Activated CD4-positive, alpha-beta T cell treated with anti-CD3 and anti-CD28 coated beads for 1 hour (primary cell): ENCODE results near the gene C1orf56.
A peak's percentile ranks its signal among the peaks of the same experiment; 100 is the strongest.

Experiments used
- DNase-seq: peaks from one replicate; pipeline ENCODE4 v3.0.0-alpha.2; 2020

Gene C1orf56, protein sequence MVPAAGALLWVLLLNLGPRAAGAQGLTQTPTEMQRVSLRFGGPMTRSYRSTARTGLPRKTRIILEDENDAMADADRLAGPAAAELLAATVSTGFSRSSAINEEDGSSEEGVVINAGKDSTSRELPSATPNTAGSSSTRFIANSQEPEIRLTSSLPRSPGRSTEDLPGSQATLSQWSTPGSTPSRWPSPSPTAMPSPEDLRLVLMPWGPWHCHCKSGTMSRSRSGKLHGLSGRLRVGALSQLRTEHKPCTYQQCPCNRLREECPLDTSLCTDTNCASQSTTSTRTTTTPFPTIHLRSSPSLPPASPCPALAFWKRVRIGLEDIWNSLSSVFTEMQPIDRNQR

DNA sequence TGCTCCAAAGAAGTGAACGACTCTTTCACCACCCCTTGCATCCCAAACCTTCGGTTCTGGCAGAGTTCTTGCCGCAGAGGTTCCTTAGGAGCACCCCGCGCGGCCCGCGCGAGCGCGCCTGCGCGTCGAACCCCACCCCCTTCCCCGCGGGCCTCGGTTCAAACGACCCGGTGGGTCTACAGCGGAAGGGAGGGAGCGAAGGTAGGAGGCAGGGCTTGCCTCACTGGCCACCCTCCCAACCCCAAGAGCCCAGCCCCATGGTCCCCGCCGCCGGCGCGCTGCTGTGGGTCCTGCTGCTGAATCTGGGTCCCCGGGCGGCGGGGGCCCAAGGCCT lies at the start of gene C1orf56:
Gene C1orf56 (plus strand): TSS at position 161 of the 334 bp plus-strand sequence. CDS start 97 bp downstream, at position 258.
- no peak for DNase-seq

DNA sequence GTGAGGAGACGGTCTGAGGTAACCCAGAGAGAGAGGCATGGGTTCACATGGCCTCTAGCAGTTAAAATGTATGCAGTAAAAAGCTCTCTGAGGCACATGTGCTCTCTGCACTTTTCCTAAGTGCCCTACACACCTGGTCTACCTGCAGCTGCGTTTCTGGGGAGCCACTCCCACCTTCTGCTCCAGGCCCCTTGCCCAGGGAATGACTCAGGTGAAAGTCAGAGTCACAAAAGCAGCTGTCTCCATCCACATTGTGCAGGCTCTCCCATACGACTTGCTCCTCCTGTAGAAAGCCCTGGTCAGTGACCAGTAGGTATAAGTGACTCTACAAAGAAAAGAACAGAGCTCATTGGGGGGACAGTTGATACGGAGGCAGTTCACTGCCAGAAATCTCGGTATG lies 49.6 kb upstream of the C1orf56 start:
- no peak for DNase-seq

DNA sequence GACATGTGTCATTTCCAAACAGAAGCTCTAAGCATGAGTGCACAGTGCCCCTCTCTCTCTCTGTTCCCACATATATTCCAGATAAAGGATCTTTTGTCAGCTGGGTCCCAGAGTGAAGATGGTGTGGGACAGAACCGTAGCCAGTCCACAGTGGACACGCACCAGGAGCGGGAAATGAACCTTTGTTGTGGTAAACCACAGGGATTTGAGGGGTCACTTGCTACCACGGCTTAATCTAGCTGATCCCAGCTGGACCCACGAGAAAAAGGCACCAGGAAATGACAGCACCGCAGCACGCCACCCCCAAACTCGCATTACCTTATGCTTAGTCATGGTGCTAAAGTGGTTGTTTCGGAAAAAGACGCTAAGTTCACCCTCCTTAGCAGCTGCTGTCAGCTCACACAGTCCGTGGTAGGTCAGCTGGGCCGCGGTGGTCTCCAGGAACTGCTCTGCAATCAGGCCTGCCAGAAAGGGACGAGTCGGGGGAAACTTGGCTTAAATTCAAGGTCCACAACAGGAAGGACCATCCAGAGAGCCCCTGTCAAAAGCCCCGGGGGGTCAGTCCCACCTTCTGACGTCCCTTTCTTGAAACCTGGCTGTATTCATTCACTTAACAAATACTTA lies 48.4 kb upstream of the C1orf56 start:
- no peak for DNase-seq

DNA sequence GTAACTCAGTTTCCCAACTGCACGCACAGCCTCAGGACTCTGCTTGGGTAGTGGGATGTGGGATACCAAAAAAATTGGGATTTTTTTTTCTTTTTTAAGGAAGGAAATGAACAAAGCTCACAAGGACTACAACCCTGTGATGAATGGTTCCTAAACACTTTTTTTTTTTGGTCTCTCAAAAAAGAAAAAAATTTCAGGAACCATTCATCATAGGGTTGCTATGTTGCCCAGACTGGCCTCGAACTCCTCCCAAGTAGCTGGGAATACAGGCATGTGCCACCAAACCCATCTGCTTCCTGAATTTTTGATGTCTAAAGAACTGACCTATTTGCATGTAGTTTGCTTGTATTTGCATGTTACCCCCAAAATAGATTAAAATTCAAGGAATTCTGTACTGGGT lies 47.6 kb upstream of the C1orf56 start:
- no peak for DNase-seq

DNA sequence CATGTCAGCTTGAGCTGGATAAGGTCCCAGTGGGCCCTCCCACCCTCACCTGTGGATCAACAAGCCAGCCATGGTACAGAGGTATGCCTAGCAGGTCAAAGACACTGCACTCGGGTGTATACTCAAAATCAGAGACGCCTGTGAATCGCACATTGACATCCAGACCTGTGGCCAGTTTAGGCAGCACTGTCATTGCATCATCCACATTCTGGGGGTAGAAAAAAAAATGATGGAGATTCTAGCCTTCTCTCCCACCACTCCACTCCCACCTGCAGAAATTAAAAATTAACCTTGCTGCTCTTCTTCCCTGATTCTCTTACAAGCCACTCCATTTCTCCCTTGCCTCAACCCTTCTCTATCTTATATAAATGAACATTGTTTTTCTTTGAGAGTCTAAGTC lies 47.1 kb upstream of the C1orf56 start:
- DNase-seq, result no peak

DNA sequence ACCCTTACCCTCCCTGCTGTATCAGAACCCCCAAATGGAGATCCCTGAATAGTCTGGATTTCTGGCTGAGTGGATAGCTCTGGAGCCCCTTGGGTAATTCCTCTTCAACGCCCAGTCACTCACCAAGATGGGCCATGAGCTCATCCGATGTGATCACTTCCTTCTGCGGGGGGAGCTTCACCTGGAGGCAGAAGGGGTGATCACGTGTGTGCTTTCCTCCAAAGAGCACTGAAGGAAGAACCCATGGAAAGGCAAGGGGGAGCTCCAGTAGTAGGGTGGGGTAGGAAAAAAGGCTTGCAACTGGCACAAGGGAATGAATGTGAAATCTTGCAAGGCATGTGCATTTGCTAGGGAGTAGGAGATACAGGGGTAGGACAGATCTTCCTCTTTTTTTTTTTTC lies 45.9 kb upstream of the C1orf56 start:
- DNase-seq, result no peak

DNA sequence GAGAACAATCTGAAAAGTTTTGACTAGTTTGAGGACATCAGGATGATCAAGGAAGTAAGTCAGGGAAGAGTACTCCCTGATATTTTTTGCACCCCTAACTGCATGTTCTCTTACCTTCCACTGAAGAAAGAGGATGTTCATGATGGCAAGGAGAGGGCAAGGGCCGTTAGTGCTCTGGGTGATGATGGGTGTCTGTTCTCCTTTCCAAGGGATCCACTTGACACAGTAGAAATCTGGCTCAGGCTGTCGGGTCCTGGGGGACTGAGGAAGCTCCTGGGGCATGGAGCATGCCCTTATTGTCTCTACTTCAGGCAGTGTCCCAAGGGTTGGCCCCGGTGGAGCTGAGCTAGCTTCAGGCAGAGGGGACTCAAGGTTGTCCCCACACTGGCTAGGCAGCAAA lies 45.5 kb upstream of the C1orf56 start:
- no peak for DNase-seq

DNA sequence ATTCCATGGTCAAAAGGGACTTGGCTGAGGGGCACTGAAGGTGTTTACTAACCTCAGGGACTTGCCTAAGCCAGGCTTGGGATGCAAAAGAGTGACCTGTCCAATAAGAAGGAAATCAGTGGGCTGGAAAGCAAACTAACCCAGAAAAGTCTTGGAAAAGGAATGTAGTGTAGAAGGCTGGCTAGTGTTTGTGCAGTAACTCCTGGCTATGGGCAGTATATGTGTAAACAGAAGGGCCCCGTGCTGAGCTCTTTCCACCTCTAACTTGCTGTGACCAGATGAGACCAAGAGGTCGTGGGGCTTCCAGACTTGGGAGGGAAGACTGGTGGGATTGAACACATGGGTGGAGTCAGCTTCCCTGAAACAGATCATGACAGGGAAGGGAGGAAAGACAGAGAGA lies 44.9 kb upstream of the C1orf56 start:
- no peak for DNase-seq

DNA sequence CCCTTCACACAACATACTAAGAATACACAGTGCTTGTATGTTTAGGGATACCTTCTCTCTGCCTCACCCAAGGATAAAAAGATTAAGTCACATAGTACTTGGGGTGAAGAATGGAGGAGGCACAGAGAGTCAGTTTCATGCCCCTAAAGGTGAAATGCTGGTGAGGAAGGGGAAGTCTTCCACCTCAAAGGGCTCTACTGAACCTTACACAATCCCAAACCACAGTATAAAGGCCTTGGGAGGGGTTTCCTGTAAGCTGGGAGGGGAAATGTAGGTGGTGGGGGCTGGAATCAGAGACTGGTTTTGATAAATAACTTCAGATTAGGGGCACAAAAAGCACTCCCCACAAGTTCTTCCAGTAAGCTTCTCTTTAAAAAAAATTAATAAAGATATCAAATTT lies 44.4 kb upstream of the C1orf56 start:
- DNase-seq, result no peak

DNA sequence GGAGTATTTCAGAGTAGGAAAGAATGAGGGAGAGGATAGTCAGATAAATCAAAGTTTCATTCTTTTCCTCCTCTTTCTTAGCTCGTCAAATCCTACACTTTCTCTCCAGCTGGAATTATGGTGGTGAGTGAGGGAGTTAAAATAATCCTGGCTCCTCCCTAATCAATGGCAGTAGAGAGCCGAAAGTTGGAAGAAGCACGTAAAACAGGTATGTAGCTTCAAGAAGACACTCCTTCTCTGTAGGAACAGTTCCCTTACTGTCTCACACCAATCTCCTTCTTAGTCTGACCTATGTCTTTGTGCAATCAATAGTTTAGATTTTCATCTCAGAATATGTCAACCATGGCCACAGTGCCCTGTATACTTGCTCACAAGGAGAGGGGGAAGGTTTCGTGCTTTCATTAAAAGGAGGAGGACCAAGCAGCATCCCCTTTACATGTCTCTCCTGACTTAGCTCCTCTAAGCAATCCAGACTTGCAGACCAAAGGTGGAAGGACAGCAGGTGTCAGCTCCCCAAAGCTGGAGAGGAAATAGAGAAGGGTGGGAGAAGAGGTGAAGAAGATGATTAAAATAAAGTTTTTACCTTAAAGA lies 41.7 kb upstream of the C1orf56 start:
- DNase-seq, result no peak

DNA sequence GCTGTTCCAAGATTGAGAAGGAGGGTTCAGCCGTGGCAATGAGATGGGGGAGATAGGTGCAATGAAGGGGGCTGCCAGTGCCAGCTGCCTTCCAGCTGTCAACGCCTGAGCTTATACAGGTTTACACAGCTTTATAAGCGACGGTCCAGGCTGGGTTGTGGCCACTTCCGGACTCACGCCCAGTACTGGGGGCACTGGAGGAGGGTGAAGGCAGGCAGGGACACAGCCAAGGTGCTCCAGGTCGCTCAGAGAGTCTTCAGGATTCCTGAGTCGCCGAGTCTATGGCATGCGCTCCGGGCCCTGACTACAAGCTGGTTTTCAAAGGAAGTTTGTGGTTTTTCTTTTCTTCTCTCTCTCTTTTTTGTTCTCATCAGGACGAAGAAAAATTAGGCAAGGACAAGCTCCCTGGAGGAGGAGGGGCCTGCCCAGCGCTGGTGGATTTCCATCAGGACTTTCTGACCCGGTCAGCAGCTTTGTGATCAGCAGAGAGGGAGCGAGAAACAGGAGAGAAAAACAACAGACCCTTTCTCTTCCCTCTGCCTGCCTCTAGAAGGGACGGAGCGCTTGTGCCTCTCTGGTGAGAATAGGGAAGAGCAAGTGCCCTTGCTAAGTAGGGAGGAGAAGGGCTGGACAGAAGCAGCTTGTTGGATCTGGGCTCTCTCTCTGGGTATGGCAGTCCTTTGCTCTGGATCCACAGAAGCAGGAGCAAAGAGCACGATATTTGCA lies 41.1 kb upstream of the C1orf56 start, which contains the start of gene MINDY1:
Gene MINDY1 (minus strand): TSS at position 576 of the 726 bp plus-strand sequence. CDS start 4,285 bp downstream, outside the sequence.
- no peak for DNase-seq

DNA sequence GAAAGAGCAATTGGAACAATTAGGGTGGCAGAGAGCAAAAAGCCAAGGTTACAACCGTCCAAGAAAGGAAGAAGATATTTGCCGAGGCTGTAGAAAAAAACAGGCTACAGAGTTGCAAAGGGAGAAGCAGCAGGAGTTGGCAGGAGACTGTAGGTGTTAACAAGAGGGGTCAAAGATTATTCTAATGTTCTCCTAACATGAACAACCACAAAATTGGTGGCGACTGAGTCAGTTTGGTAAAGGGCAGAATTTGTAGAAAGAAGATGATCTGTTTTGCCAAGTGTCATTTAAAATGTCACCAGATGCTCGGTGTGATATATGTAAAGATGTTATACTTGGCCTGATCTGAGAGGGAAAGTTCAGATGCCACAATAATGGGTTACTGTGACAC lies 39.7 kb upstream of the C1orf56 start:
- DNase-seq, result no peak

DNA sequence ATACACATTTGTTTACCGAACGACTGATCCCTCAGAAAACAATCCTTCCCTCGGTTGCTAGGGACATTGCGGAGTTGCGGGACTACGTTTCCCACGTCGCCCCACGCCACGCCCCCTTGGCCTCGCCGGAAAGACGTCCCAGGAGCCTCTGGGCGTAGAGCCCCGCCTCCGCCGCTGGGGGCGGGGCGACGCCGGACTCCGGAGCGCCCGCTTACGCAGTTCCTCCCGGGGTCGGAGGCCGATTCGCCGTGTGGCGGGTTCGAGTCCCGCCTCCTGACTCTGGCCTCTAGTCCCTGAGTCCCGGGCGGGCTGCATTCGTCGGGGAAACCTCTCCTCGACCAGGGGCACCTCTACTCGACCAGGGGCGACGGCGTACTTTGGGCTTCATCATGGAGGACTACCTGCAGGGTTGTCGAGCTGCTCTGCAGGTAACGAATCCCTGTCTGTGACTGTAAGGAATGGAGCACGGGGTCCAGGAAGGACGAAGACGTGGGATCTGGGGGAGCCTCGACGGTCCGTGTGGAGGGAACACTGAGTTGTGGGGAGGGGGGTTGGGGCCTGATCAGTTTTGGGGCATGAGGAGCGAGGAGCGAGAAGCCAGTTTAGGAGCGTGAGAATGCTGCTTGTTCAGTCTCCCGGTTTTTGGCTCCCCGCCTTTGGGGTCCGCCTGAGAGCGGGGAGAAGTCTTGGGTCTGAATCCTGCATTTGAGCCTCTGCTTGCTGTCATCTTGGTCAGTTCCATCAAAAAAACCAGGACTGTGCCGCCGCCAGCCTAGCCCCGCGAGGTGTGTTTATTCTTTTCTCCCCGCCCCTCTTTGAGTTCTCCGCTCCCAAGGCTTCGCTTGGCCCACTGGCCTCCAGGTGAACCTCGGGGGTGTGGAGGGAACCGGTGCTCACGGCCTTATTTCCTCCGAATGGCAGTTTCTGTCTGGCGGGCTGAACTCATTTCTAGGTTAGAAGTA lies 39.0 kb upstream of the C1orf56 start, which contains the start of gene PRUNE1:
Gene PRUNE1 (plus strand): TSS at position 206 of the 962 bp plus-strand sequence. CDS start 184 bp downstream, at position 390.
- DNase-seq, result peak; percentile 90

DNA sequence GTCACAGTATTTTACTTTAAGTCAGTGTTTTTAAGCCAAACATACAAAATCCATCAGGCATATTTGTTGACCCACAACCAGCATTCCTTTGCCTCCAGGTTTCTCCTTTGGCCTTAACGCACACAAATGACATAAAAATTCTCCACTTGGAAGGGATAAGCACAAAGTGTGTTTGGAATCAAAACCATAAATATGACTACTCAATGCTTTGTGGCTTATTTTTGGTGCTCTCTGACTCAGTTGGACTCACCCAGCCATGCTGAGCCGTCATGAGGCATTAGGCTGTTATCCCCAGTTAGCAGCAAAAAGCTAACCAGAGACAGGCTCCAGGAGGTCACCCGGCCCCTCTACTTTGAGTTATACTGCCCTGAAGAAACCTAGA lies 38.4 kb upstream of the C1orf56 start:
- DNase-seq, result no peak

DNA sequence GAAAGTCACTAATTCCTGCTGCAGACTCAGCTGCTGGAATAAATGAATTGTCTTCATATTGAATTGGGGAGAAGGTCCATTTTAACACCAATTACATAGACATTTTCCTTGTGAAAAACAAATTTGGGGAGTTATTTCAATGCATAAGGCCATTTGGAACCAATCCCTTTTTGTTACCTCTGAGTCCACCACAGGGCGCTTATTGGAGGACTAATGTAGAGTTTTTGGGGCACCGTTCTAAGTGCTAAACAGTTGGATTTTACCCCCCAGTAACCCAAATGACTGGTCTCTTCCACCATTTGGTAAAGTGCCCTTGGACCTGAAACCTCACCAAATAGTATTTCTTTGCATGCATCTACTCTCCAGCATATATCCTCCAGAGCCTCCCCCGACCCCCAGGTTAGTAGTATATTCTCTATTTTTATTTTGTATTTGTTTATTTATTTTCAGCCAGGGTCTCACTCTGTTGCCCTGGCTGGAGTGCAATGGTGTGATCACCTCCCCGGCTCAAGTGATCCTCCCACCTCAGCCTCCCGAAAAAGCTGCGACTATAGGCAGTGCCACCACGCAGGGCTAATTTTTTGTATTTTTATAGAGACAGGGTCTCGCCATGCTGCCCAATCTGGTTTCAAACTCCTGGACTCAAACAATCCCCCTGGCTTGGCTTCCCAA lies 37.7 kb upstream of the C1orf56 start:
- no peak for DNase-seq

DNA sequence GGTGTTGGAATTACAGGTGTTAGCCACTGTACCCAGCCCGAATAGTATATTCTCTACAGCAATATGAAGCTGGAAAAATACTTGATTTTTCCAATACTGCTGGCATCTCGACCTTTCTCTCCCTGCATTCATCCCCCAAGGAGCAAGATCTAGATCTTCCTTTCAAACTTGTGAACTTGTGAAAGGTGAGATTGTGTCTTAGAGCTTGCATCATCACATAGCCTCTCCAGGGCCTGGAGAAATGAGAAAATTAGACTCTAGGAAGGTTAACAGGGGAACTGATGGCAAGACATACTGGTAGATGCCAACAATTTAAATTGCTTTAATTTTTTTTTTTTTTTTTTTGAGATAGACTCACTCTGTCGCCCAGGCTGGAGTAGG lies 37.2 kb upstream of the C1orf56 start:
- DNase-seq, result no peak

DNA sequence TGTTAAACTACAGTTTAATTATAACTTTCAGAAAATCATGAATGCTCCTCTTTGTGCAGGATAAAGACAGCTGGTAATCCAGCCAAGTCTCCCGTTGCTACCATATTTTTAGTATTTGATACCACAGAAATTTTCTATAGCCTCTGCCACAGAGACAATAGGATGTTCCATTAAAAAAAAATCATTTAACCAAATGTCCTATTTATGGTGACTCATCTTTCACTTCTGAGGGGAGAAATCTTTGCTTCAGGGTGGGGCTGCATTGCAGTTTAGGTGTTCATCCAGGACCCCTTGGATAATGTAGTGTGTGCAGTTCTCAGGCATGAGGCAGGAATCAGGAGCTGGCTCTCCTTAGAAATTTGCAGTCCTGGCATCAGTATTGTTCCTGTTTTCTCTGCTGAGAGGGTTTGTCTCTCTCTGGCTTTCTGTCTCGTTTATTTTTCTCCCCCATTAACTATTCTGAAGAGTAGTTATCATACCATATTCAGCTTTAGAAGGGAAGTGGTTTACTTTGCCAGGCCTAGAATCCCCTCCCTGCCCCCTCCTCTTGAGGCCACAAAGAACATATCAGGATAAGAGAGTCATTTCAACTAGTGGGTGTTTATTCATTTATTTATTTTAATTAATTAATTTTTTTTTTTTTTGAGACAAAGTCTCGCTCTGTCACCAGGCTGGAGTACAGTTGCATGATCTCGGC lies 36.2 kb upstream of the C1orf56 start:
- no peak for DNase-seq

DNA sequence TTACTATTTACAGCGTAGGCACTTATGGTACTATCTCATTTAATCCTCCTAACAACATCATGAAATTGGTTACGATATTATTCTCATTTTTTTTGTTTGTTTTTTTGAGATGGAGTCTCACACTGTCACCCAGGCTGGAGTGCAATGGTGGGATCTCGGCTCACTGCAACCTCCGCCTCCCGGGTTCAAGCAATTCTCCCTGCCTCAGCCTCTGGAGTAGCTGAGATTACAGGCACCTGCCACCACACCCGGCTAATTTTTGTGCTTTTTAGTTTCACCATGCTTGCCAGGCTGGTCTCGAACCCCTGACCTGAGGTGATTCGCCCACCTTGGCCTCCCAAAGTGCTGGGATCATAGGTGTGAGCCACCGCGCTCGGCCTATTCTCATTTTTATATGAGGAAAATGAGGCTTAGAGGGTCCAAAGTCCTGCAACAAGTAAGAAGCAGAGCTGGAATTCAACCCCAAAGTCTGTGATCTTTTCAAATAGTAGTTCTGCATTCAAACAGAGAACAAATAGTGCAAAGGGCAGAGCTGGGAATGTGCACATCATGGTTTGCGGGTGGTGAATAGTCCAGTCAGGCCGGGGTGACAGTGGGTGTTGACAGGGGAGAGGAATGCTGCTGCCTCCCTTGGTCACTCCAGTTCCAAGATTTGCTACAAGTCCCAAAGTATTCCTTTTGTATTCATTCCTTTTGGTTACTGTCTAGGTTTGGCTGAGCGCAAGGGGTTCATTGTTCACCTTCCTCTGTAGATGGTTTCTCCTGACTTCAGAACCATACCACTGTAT lies 34.7 kb upstream of the C1orf56 start:
- no peak for DNase-seq

DNA sequence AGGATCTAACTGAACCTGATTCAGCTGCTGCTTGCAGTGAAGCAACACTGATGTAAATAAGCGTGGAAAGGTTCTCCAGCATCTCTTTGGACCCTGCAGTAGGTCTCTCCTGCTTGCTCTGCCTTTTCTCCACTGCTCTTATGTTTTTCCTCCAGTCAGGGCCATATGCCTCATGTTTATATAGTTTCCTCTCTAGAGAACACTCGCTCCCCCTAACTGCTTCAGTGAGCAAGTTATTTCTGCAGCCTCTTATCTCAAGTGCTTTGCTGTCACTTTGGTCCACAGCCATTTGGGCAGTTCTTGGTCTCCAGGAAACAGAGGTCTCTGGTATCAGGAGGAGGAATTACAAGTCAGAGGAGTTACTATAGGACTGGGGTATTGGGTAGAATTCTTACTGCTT lies 34.0 kb upstream of the C1orf56 start:
- DNase-seq, result no peak

DNA sequence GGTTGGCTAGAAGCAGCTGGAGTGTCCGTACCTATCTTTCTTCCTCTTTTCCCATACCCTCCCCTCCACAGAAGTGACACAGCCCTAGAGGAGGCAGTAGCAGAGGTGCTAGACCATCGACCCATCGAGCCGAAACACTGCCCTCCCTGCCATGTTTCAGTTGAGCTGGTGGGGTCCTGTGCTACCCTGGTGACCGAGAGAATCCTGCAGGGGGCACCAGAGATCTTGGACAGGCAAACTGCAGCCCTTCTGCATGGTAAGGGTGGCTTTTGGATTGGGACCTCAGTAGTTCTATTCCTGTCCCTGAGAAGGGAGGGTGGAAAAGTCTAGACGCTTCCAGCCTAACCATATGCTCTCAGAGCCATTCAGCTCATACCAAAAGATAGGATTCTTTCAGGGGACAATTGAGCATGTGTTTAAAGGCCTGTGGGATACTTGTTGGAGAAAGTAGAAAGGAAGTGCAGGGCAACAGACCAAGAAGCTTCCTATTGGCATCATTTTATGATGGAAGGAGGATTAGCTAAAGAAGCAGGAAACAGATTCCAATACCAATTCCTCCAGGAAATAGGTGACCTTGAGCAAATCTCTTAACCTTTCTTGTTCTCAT lies 22.9 kb upstream of the C1orf56 start:
- peak; percentile 79 for DNase-seq
